OCI-LY1 (cell line): ENCODE data around the gene TCERG1L.

Experiments used
- H2AFZ ChIP-seq: fragments of 200-600 bp; sonication (generic), shearing (Covaris generic); 2 replicates; pipeline ENCODE4 v1.6.0; 2014; ENCODE audit warnings: antibody characterized with exemption, mild to moderate bottlenecking, low read length
- H3F3A ChIP-seq: fragments of 200-600 bp; sonication (generic), shearing (Covaris generic); 2 replicates; pipeline ENCODE4 v1.6.0; 2014; ENCODE audit warnings: mild to moderate bottlenecking, antibody characterized with exemption, low read length, moderate library complexity; ENCODE audit not compliant: insufficient read depth
- H3K27ac ChIP-seq: fragments of 200-600 bp; sonication (generic); 2 replicates; pipeline ENCODE4 v1.5.1; 2014; ENCODE audit warnings: low read length, mixed run types, mild to moderate bottlenecking, low read depth; ENCODE audit not compliant: poor library complexity, severe bottlenecking
- H3K27me3 ChIP-seq: fragments of 200-600 bp; sonication (generic); 2 replicates; pipeline ENCODE4 v1.6.0; 2014; ENCODE audit warnings: antibody characterized with exemption, mild to moderate bottlenecking, low read length, moderate library complexity; ENCODE audit not compliant: insufficient read depth
- H3K36me3 ChIP-seq: fragments of 200-600 bp; sonication (generic); 2 replicates; pipeline ENCODE4 v1.6.1; 2014; ENCODE audit warnings: mild to moderate bottlenecking, antibody characterized with exemption, low read length, moderate library complexity, mixed read lengths; ENCODE audit not compliant: insufficient read depth
- H3K4me1 ChIP-seq: fragments of 200-600 bp; sonication (generic); 2 replicates; pipeline ENCODE4 v1.5.1; 2014; ENCODE audit warnings: mild to moderate bottlenecking, low read length, moderate library complexity; ENCODE audit not compliant: insufficient read depth, severe bottlenecking
- H3K4me2 ChIP-seq: fragments of 200-600 bp; sonication (generic), shearing (Covaris generic); 2 replicates; pipeline ENCODE4 v1.6.1; 2014; ENCODE audit warnings: low read length
- H3K4me3 ChIP-seq: fragments of 200-600 bp; sonication (generic); 2 replicates; pipeline ENCODE4 v1.5.1; 2014; ENCODE audit warnings: low read length, low read depth, mild to moderate bottlenecking, mixed read lengths; ENCODE audit not compliant: poor library complexity, severe bottlenecking
- H3K79me2 ChIP-seq: fragments of 200-600 bp; shearing (Covaris generic); 2 replicates; pipeline ENCODE4 v1.6.1; 2016; ENCODE audit warnings: mixed run types, low read length, mixed read lengths; ENCODE audit not compliant: insufficient read depth
- H3K9ac ChIP-seq: fragments of 200-600 bp; sonication (generic), shearing (Covaris generic); 2 replicates; pipeline ENCODE4 v1.6.1; 2014; ENCODE audit warnings: mild to moderate bottlenecking, low read length, mixed read lengths
- H3K9me2 ChIP-seq: fragments of 200-600 bp; sonication (generic), shearing (Covaris generic); 2 replicates; pipeline ENCODE4 v1.6.1; 2014; ENCODE audit warnings: low read depth, mild to moderate bottlenecking, low read length, mixed read lengths
- H3K9me3 ChIP-seq: fragments of 200-600 bp; shearing (Covaris generic); 2 replicates; pipeline ENCODE4 v1.6.1; 2014; ENCODE audit warnings: low read length, mixed read lengths
- H4K20me1 ChIP-seq: fragments of 200-600 bp; sonication (generic), shearing (Covaris generic); 2 replicates; pipeline ENCODE4 v1.6.0; 2016; ENCODE audit warnings: mild to moderate bottlenecking, low read length; ENCODE audit not compliant: insufficient read depth
- EZH2 ChIP-seq: fragments of 200-600 bp; sonication (generic), shearing (Covaris generic); IDR thresholded peaks from 2 replicates; pipeline ENCODE4 v1.8.0; 2017; ENCODE audit warnings: borderline replicate concordance, mixed run types, mild to moderate bottlenecking, antibody characterized with exemption, low read length, moderate library complexity, mixed read lengths
- TF ChIP-seq, protein P1 (sequence below): fragments of 200-600 bp; sonication (generic), shearing (Covaris generic); IDR thresholded peaks from 2 replicates; pipeline ENCODE4 v1.5.1; 2017; ENCODE audit warnings: mild to moderate bottlenecking, antibody characterized with exemption, low read length, moderate library complexity, mixed read lengths

Gene TCERG1L

DNA sequence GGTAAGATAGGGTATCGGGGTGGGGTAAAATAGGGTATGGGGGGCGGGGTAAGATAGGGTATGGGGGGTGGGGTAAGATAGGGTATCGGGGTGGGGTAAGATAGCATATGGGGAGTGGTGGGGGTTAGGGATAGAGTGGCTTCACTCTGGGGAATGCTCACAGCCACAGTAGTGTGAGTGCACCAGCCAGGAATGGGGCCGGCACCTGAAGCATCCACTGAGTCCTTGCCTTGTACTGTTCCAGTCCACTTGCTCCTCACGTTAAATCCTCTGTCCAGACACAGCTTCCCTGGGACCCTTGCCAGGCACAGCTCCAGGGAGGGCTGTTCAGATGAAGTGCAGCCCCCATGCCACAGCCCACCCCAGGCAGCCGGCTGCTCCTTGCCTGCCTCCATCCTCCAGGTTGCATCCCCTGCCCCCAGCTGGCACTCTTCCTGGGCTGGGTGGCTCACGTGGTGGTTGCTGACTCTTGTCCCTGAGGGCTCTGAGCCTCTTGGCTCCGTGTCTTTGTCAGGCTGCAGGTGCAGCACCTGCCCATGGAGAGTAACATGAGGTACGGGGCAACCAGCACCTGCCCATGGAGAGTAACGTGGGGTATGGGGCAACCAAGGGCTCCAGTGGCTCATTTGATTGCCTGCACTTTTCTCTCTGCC lies 268.4 kb downstream of the TCERG1L start:
- no peak overlapping the region for H3K4me3 ChIP-seq
- no peak overlapping the region for H3K27ac ChIP-seq
- no peaks in the 10 kb centered on the region for H3K27me3 ChIP-seq
- no peak overlapping the region for H2AFZ ChIP-seq
- no peaks in the 10 kb centered on the region for H4K20me1 ChIP-seq
- H3K9me2 ChIP-seq = no peaks in the 10 kb centered on the region
- no peaks in the 10 kb centered on the region for H3F3A ChIP-seq
- no peak overlapping the region for H3K9ac ChIP-seq
- H3K79me2 ChIP-seq = no peaks in the 10 kb centered on the region
- H3K4me2 ChIP-seq = no peak overlapping the region
- TF ChIP-seq, protein P1, sequence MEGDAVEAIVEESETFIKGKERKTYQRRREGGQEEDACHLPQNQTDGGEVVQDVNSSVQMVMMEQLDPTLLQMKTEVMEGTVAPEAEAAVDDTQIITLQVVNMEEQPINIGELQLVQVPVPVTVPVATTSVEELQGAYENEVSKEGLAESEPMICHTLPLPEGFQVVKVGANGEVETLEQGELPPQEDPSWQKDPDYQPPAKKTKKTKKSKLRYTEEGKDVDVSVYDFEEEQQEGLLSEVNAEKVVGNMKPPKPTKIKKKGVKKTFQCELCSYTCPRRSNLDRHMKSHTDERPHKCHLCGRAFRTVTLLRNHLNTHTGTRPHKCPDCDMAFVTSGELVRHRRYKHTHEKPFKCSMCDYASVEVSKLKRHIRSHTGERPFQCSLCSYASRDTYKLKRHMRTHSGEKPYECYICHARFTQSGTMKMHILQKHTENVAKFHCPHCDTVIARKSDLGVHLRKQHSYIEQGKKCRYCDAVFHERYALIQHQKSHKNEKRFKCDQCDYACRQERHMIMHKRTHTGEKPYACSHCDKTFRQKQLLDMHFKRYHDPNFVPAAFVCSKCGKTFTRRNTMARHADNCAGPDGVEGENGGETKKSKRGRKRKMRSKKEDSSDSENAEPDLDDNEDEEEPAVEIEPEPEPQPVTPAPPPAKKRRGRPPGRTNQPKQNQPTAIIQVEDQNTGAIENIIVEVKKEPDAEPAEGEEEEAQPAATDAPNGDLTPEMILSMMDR = no peak
- no peak for TF ChIP-seq EZH2
- H3K36me3 ChIP-seq = no peaks in the 10 kb centered on the region
- H3K4me1 ChIP-seq = no peaks in the 10 kb centered on the region
- no peaks in the 10 kb centered on the region for H3K9me3 ChIP-seq
